Esophagus squamous epithelium (tissue), 5 donors: Measurements from ENCODE around the gene SFMBT2. TPM values are rescaled to one million over a fixed set of nuclear protein-coding genes. Genes with fewer than 3 reads are reported as not detected.

Source experiments
- DNase-seq: peaks from one replicate; lab custom pipeline; 2025; lab: John Stamatoyannopoulos, UW
- H3K27ac ChIP-seq, 4 donors: fragments of 200-600 bp; sonication (generic); one replicate each; pipeline ENCODE4 v1.5.1; 2016 to 2019; ENCODE audit warnings: mild to moderate bottlenecking in 1 of 4
- H3K27me3 ChIP-seq, 4 donors: fragments of 200-600 bp; sonication (generic); 1 replicate in 3 of 4; 2 replicates in 1 of 4; pipeline versions ENCODE4 v1.5.1 to v1.6.0; 2017 to 2021; ENCODE audit warnings: antibody characterized with exemption in 1 of 4
- H3K36me3 ChIP-seq, 3 donors: fragments of 200-600 bp; sonication (generic); one replicate each; pipeline ENCODE4 v1.5.1; 2016 to 2019
- H3K4me1 ChIP-seq, 3 donors: fragments of 200-600 bp; sonication (generic); one replicate each; pipeline ENCODE4 v1.5.1; 2017 to 2019
- H3K4me3 ChIP-seq, 4 donors: fragments of 200-600 bp; sonication (generic); 1 replicate in 3 of 4; 2 replicates in 1 of 4; pipeline ENCODE4 v1.5.1; 2016 to 2019; ENCODE audit warnings: mild to moderate bottlenecking in 2 of 4, moderate library complexity in 1 of 4
- H3K9me3 ChIP-seq, 3 donors: fragments of 200-600 bp; sonication (generic); one replicate each; pipeline ENCODE4 v1.5.1; 2016 to 2019
- CTCF ChIP-seq, 6 experiments: fragments of 450-650 bp in 4 of 6; fragments of 200-600 bp in 2 of 6; sonication (generic) in 2 of 6; IDR thresholded peaks; one replicate each; pipeline ENCODE4 v1.5.1; 2016 to 2019; ENCODE audit warnings: antibody characterized with exemption in 6 of 6, mild to moderate bottlenecking in 4 of 6, moderate library complexity in 4 of 6
- POLR2A ChIP-seq, 4 donors: fragments of 450-650 bp; IDR thresholded peaks; one replicate each; pipeline ENCODE4 v1.6.1; 2017; ENCODE audit warnings: antibody characterized with exemption in 4 of 4, mild to moderate bottlenecking in 4 of 4, moderate library complexity in 3 of 4
- WGBS, 2 donors: methylation state at CpG; one replicate each; pipeline ENCODE4 v1.1.5; 2018; 5-methylcytosine and 5-hydroxymethylcytosine counted together
- intact Hi-C: fragments of 100-400 bp; cut with DNase I; formaldehyde crosslinking; loops from one replicate; pipeline ENCODE4 v1.15.0; 2022
- total RNA-seq, 4 donors: library from RNA; depleted of rRNA; stranded (reverse); fragments of >200 nt; gene quantifications; one replicate each; pipeline ENCODE4 v1.1.0, GENCODE V29; 2016
- donor health status: DM: yes; HTN: yes; CAD: no.

Gene SFMBT2
- total RNA-seq, 4 donors from 2014 or later, result 0.72 to 5.0 (median 1.4) TPM

GRCh38 chr10:7338469-7338868 lies 72.4 kb downstream of the SFMBT2 start:
- 87 to 91% methylated on average over 7 of the region's 7 CpGs for WGBS, 2 donors
- H3K36me3 ChIP-seq, result no peaks in the 10 kb centered on the region
- no peak for DNase-seq
- H3K4me1 ChIP-seq, result no peaks in the 10 kb centered on the region
- TF ChIP-seq POLR2A (IDR thresholded peaks at IDR 0.05) (no peak), CTCF (IDR thresholded peaks at IDR 0.05) (no peak)
- H3K9me3 ChIP-seq, result no peaks in the 10 kb centered on the region
- intact Hi-C loops, result no loop called here
- H3K4me3 ChIP-seq, result no peak overlapping the region
- no peak overlapping the region for H3K27ac ChIP-seq
- H3K27me3 ChIP-seq, result no peaks in the 10 kb centered on the region

- no peak for TF ChIP-seq POLR2A (IDR thresholded peaks at IDR 0.05)
- no peak for TF ChIP-seq CTCF (IDR thresholded peaks at IDR 0.05)
- H3K27ac ChIP-seq, result no peak overlapping the region
- no peaks in the 10 kb centered on the region for H3K27me3 ChIP-seq
- no peaks in the 10 kb centered on the region for H3K9me3 ChIP-seq
- WGBS, 2 donors, result 59 to 64% methylated on average over 7 of the region's 7 CpGs
- intact Hi-C loops, result no loop called here
- DNase-seq, result no peak
- H3K4me1 ChIP-seq, result no peaks in the 10 kb centered on the region
- no peak overlapping the region for H3K4me3 ChIP-seq
- no peaks in the 10 kb centered on the region for H3K36me3 ChIP-seq
Measured at GRCh38 chr10:7337431-7338171, 73.2 kb downstream of the SFMBT2 start.

GRCh38 chr10:7335977-7336376 lies 74.9 kb downstream of the SFMBT2 start:
- Histone ChIP-seq H3K27me3 (no peaks in the 10 kb centered on the region), H3K4me1 (no peaks in the 10 kb centered on the region), H3K36me3 (no peaks in the 10 kb centered on the region), H3K27ac (no peak overlapping the region), H3K4me3 (no peak overlapping the region), H3K9me3 (no peaks in the 10 kb centered on the region)
- no peak for TF ChIP-seq POLR2A (IDR thresholded peaks at IDR 0.05)
- no peak for TF ChIP-seq CTCF (IDR thresholded peaks at IDR 0.05)
- intact Hi-C loops, result no loop called here
- WGBS, 2 donors, result 84% methylated on average over 2 of the region's 2 CpGs
- DNase-seq, result no peak

GRCh38 chr10:7334642-7334964 lies 76.2 kb downstream of the SFMBT2 start:
- intact Hi-C loops, result no loop called here
- no peaks in the 10 kb centered on the region for H3K27me3 ChIP-seq
- TF ChIP-seq POLR2A (IDR thresholded peaks at IDR 0.05), result no peak
- no peak for TF ChIP-seq CTCF (IDR thresholded peaks at IDR 0.05)
- no peaks in the 10 kb centered on the region for H3K36me3 ChIP-seq
- H3K4me1 ChIP-seq, result no peaks in the 10 kb centered on the region
- no peak overlapping the region for H3K4me3 ChIP-seq
- DNase-seq, result no peak
- H3K9me3 ChIP-seq, result no peaks in the 10 kb centered on the region
- WGBS, 2 donors, result 66 to 100% methylated on average over 1 to 6 of the region's 10 CpGs
- H3K27ac ChIP-seq, result no peak overlapping the region

- peak overlapping the region in 3 of 4 donors; percentile 6 to 44 (median 28) for H3K27ac ChIP-seq
- H3K4me1 ChIP-seq, result no peaks in the 10 kb centered on the region
- no peak for DNase-seq
- H3K9me3 ChIP-seq, result no peaks in the 10 kb centered on the region
- WGBS, 2 donors, result 79 to 86% methylated on average over 13 to 14 of the region's 21 CpGs
- no peaks in the 10 kb centered on the region for H3K27me3 ChIP-seq
- intact Hi-C loops, result no loop called here
- TF ChIP-seq POLR2A (IDR thresholded peaks at IDR 0.05) (no peak), CTCF (IDR thresholded peaks at IDR 0.05) (no peak)
- H3K4me3 ChIP-seq, result no peak overlapping the region
- H3K36me3 ChIP-seq, result no peaks in the 10 kb centered on the region
Measured at GRCh38 chr10:7333961-7334641, 76.7 kb downstream of the SFMBT2 start.
